HG02610 (cell line): Measurements from ENCODE around the gene EVI5.
"Not testable (repeated sequence)": the region's sequence is repeated elsewhere in the genome, so short reads cannot be mapped to it uniquely, and the experiment has no call there.

Experiments
- ATAC-seq: cut with Tn5 transposase; IDR thresholded peaks from one replicate; pipeline ENCODE4 v1.9.1; 2021; ENCODE audit warnings: mild to moderate bottlenecking, moderate library complexity; ENCODE audit not compliant: unreplicated experiment

Gene EVI5

DNA sequence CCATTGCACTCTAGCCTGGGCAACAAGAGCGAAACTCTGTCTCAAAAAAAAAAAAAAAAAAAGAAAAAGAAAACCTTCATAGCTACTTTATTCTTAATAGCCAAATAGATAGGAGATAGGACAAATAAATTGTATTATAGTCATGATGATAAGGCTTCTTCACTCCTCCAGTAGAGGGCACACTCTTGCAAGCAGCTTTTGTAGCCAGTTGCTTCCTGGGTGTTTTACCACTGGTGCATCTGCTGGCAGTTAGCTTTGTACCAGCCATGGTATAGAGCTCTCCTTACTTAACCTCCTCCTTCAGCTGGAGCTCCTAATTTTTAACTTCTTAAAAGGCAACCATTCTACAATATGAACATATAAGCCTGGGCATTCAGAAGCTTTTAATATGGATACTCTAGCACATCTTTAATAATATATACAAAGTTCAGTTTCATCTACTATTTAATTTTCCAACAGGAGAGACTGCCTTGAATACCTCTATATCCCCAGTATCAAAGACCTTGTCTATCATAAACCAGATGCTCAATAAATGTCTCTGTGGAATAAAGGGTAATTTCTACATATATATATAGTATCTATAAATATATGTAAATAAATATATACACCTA is 35.8 kb downstream of the EVI5 start:
- peak; percentile 55 for ATAC-seq

DNA sequence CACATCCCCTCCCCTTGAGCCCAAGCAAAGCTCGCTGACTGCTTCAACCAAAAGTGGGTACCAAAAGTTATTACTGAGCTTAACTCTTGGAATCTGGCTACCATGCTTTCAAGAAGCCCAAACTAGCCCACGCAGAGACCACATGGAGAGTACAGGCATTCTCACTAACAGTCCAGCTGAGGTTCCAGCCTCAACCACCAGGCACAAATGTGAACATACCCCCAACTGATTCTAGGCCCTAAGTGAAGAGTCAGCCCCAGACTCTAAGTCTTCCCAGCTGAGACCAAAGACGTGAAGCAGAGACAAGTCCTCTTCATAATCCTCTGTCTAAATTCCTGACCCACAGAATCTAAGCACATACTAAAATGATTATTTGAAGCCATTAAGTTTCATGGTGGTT is 36.8 kb downstream of the EVI5 start:
- ATAC-seq: no peak

DNA sequence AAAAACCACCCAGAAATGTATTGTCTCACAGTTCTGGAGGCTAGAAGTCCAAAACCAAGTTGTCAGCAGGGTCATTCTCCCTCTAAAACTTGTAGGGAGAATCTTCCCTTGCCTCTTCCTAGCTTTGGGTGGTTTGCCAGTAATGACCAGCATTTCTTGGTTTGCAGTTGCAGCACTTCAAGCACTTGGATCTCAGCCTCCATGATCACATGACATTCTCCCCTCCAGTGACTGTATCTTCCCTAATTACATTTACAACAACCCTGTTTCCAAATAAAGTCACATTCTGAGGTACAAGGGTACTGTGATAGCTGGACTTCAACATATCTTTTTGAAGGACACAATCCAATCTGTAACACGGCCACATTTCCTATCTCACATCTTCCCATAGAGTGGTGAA is 37.2 kb downstream of the EVI5 start:
- ATAC-seq: no peak

DNA sequence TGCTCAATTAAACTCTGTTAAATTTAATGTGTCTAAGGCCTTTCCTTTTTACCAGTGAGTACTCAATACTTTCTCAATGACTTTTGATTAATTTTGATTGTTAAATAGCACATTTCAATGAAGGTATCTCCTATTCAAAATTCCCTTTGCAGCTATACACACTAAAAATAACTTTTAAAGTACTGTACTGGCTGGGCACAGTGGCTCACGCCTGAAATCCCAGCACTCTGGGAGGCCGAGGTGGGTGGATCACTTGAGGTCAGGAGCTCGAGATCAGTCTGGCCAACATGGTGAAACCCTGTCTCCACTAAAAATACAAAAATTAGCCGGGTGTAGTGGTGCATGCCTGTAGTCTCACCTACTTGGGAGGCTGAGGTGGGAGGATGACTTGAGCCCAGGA is 38.7 kb downstream of the EVI5 start:
- ATAC-seq: not testable (repeated sequence)

DNA sequence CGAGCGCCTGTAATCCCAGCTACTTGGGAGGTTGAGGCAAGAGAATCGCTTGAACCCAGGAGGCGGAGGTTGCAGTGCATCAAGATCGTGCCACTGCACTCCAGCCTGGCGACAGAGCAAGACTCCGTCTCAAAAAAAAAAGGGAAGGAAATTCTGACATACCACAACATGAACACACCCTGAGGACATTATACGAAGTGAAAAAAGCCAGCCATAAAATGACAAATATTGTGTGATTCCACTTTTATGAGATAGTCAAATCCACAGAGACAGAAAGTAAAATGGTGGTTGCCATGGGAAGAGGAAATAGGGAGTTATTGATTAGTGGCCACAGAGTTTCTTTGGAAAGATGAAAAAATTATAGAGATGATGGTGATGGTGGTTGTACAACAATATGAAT is 41.7 kb downstream of the EVI5 start:
- ATAC-seq: no peak

DNA sequence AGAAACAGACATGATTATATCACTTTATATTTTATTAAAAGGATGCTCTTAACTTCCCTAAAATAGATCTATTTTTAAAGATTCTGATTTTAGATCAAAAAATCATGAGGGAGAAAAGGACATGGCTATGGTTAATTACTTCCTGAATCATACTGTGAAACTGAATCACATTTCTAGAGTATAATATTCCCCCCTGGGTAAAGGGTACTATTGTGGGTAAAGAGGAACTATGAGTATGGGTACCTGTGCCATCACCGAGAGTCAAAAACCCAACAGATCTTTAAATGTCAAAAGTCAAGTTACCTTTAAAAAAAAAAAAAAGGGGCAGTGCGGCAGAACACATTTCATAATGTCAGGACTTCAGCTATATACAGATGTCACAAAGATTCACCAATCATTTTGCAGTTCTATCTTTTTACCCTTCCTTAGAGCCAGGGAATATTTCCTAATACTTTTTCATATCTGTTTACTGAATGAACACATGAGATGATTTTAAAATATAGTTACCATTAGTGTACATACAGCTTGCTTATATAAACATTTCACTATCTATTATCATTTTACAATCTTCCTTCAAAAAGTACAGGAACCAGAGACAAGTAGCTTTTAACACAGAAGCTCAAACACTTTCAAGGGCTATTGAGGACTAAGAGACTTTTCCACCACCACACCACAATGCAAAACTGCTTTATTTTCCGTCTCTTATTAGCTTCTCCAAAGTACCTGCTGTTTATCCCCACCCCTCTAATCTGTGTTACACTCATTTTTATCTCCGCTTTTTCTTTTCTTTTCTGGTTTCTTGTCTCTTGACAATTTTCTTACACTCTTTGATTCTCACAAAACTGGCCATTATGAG is 45.0 kb downstream of the EVI5 start:
- no peak for ATAC-seq

DNA sequence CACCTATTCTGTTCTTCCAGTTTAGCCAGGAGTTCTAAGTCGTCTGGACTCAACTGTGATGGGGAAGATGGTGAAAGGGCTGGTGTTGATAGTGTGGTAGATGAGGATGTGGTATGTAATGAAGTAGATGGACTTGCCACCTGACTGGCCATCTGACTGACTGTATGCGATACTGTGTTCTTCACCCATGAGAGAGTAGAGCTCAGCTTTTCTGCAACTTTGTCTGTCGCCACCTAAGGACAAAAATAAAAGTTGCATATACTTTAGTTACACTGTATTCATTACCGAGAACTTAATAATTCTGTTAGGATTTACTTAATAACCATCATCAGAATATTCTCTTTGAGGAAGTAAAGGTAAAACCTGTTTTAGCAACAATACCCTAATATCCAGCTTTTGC is 48.5 kb downstream of the EVI5 start:
- no peak for ATAC-seq

DNA sequence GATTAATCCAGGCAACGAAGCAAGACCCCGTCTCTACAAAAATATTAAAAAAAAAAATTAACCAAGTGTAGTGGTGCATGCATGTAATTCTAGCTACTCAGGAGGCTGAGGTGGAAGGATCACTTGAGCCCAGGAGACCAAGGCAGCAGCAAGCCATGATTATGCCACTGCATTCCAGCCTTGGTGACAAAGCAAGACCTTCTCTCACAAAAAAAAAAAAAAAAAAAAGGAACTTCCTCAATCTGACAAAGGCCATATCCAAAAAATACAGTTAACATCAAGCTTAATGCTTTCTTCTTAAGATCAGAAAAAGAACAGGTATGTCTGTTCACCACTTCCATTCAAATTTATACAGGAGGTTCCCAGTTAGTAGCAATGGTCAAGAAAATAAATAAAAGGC is 54.4 kb downstream of the EVI5 start:
- ATAC-seq: no peak

DNA sequence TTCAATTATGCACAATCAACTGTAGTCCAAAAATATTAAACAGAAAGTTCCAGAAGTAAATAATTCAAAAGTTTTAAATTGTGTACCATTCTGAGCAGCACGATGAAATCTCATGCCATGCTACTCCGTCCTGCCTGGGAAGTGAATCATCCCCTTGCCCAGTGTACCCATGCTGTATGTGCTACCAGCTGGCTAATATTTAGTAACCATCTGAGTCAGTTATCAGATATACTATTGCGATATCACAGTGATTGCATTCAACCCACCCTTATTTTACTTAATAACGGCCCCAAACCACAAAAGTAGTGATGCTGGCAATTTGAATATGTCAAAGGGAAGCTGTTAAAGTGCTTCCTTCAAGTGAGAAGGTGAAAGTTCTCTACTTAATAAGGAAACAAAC is 56.2 kb downstream of the EVI5 start:
- no peak for ATAC-seq

DNA sequence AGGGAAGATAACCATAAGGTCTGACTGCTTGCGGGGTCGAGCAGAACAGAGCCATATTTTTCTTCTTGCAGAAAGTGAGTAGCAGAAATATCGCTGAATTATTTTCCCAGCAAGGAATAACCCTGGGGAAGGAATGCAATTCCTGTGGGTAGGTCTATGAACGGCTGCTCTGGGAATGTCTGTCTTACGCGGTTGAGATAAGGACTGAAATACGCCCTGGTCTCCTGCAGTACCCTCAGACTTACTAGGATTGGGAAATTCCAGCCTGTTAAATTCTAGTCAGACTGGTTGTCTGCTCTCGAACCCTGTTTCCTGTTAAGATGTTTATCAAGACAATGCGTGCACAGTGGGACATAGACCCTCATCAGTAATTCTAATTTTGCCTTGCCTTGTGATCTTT is 61.2 kb downstream of the EVI5 start:
- not testable (repeated sequence) for ATAC-seq

DNA sequence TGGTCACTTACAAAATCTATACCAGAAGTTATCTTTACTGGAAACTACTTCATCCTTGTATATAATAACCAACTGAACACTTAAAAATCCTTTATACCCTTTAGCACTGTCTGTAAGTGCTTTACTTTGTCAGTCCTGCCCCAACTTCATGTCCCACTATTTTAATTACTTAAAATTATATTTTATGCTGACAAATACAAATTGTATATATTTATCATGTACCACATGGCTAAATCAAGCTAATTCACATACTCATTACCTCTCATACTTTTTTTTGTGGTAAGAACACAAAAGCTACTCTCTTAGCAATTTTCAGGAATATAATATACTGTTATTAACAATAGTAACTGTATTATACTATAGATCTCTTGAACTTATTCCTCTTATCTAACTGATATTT is 63.0 kb downstream of the EVI5 start:
- no peak for ATAC-seq

DNA sequence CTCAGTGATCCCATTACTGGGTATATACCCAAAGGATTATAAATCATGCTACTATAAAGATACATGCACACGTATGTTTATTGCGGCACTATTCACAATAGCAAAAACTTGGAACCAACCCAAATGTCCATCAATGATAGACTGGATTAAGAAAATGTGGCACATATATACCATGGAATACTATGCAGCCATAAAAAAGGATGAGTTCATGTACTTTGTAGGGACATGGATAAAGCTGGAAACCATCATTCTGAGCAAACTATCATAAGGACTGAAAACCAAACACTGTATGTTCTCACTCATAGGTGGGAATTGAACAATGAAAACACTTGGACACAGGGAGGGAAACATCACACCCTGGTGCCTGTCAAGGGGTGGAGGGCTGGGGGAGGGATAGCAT is 63.8 kb downstream of the EVI5 start:
- not testable (repeated sequence) for ATAC-seq

DNA sequence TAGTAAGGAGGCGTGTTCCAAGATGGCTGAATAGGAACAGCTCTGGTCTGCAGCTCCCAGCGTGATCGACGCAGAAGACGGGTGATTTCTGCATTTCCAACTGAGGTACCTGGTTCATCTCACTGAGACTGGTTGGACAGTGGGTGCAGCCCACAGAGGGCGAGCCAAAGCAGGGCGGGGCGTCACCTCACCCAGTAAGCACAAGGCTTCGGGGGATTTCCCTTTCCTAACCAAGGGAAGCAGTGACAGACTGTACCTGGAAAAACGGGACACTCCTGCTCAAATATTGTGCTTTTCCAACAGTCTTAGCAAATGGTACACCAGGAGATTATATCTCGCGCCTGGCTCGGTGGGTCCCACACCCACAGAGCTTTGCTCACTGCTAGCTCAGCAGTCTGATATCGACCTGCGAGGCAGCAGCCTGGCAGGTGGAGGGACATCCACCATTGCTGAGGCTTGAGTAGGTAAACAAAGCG is 69.4 kb downstream of the EVI5 start:
- not testable (repeated sequence) for ATAC-seq

DNA sequence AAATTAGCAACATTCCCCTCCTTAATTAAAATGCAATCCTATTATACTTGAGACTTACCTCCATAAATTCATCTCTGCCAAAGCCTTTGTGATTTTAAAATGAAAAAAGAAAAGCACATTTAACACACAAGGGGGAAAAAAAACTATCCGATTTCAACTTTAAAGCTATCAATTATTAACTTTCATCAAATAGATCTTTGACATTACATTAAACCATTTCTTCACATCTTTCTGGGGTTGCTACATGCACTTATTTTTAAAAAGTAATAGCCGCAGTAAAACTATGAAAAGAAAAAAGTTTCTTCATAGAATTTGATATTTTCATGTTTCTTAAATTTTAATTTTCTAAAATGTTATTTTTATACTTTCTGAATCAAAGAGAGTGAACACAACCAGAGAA is 71.0 kb downstream of the EVI5 start:
- ATAC-seq: no peak

DNA sequence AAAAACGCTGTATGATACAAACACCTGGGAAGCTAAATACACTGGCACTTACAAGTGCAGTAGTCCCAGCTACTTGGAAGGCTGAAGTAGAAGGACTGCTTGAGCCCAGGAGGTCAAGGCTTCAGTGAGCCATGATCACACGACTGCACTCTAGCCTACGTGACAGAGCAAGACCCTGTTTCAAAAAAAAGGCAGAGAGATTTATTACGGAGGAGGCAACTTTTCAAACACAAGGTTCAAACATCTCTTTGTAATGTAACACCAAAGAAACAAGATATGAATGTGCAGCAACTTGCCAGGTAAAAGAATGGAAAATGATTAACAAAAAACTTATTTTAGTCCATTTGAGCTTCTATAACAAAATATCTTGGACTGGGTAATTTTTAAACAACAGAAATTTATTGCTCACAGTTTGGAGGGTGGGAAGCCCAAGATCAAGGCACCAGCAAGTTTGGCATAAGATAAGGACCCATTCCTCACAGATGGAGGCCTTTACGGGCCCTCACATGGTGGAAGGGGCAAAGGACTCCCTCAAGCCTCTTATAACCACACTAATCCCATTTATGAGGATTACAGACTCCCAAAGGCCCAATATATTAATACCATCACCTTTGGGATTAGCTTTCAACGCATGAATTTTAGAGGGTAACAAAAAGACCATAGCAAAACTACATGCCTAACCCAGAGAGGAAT is 73.3 kb downstream of the EVI5 start:
- no peak for ATAC-seq

DNA sequence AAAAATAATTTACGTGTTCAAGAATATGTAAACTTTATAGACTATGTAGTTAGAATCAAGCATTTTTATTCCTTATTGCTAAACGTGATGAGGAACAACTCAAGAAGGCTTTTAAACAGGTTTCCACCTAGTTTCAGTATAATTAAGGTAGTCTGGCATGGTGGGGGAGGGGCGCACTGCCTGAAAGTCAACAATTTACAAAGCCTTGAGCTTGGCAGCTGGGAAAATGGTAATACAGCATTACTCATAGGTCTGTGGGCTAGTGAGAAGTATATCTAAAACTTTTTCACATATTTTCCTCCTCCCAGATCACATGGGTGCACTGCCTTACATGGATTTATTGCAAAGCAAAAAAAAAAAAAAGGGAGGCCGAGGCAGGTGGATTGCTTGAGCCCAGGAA is 75.2 kb downstream of the EVI5 start:
- no peak for ATAC-seq

DNA sequence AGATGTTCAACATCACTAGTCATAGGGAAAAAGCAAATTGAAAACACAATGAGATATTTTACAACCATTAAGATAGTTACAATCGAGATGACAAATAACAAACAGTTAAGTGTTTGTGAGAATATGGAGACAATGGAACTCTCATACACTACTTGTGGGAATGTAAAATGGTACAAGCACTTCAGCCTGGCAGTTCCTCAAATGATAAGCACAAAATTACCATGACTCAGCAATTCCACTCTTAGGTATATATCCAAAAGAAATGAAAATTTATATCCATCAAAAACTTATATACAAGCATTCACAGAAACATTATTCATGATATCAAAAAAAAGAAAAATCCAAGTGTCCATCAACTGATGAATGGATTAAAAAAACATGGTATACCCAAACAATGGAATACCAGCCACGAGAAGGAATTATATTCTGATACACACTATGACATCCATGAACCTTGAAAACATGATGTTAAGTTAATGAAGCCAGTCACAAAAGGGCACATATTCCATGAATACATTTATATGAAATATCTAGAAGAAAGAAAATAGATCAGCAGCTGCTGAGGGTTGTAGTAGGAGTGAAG is 76.4 kb downstream of the EVI5 start:
- no peak for ATAC-seq

DNA sequence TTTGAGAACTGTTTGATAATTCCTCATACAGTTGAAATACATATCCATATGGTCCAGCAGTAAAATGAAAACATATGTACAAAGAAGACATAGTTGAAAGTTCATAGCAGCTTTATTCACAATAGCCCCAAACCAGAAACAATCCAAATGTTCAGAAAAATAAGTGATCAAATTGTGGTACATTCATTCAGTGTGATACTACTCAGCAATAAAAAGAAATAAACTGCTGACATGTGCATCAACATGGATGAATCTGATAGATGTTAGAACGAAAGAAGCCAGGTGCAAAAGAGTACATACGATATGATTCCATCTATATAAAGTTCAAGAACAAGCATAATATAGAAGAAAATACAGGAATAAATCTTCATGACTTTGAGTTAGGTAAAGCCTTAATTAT is 77.2 kb downstream of the EVI5 start:
- ATAC-seq: no peak

DNA sequence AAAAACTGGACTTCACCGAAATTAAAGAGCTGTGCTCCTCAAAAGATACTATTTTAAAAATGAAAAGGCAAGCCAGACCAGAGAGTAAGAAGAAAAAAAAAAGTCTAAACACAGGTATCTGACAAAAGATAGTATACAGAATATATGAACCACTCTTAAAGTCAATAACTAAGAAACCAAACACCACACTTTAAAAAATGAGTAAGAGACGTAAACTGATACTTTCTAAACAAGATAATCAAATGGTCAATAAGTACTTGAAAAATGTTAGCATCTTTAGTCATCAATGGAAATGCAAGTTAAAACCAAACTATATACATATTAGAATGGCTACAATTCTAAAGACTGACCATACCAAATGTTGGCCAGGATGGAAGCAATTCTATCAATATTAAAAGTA is 77.6 kb downstream of the EVI5 start:
- ATAC-seq: no peak

DNA sequence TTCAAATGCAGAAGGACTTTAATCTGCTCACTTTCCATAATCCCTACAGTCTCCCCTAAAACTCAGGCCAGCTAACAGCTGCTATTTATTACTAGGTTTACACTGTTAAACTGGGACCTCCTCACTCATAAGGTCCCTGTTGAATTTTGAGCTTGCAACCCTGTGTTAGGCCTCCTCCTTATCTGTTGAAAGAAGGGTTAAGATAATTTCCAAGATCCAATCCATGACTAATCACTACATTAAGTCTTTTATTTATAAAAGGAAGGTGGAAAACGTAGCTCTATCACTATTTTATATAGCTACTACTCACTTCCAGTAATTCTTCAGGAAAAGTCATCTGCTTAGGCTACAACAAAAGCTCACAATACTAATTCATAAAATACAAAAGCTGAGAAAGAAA is 79.5 kb downstream of the EVI5 start:
- ATAC-seq: no peak

DNA sequence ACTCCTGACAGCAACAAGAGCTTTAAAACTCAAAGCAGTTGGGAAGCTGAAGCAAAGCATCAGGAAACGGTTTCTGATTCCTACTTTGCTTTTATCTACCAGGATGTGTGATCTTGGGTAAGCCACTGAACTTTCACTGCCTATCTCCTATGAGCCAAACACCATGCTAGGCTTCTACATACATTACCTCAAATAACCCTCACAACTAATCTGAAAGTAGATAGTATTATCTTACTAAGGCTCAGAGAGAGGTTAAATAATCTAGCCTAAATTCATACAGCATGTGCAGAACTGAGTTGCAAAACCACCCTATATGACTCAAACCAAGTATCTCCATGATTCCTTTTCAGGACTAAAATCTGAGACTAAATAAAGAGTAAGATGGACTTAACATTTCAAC is 83.8 kb downstream of the EVI5 start:
- no peak for ATAC-seq

DNA sequence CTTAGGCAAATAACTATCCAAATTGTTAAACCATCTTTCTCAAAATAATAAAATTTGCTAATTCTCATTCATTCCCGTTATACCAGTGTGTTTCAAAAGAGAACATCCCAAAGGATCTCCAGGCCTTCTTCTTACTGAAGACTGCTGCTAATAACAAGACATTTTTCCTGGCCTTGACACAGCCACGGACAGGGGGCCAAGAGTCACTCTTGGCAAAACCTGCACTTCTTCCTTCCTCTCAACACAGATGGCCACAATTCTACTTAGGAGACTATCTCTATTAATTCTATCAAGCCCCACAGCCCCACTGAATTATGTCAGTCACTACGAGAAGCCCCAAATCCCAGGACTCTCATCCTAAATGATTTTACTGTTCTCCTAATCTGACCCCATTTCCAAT is 86.0 kb downstream of the EVI5 start:
- no peak for ATAC-seq
